HUES48 (cell line): ENCODE measurements around the gene CTSD.

ENCODE experiments used
- H3K27ac ChIP-seq: one replicate; pipeline ENCODE4 v1.7.0; 2013; ENCODE audit warnings: low read depth, low read length, inconsistent platforms
- H3K27me3 ChIP-seq: 2 replicates; pipeline ENCODE4 v1.6.1; 2013; ENCODE audit warnings: mild to moderate bottlenecking, low read length; ENCODE audit not compliant: control insufficient read depth, insufficient read depth
- H3K36me3 ChIP-seq: 2 replicates; pipeline ENCODE4 v1.6.1; 2013; ENCODE audit warnings: low read length; ENCODE audit not compliant: control insufficient read depth, insufficient read depth
- H3K4me1 ChIP-seq: 2 replicates; pipeline ENCODE4 v1.6.1; 2013; ENCODE audit warnings: mild to moderate bottlenecking, low read length; ENCODE audit not compliant: control insufficient read depth, insufficient read depth
- H3K4me3 ChIP-seq: 2 replicates; pipeline ENCODE4 v1.5.1; 2013; ENCODE audit warnings: mild to moderate bottlenecking, low read depth, low read length
- H3K9ac ChIP-seq: 2 replicates; pipeline ENCODE4 v1.6.1; 2013; ENCODE audit warnings: mild to moderate bottlenecking, low read depth, low read length, moderate library complexity
- H3K9me3 ChIP-seq: 2 replicates; pipeline ENCODE4 v1.6.1; 2013; ENCODE audit warnings: low read length; ENCODE audit not compliant: control insufficient read depth, insufficient read depth

Gene CTSD

GRCh38 chr11:1730059-1730629 lies 33.6 kb downstream of the CTSD start:
- Histone ChIP-seq H3K4me1 (no peaks in the 10 kb centered on the region), H3K9me3 (no peaks in the 10 kb centered on the region), H3K27ac (no peak overlapping the region), H3K9ac (no peak overlapping the region), H3K27me3 (no peaks in the 10 kb centered on the region), H3K36me3 (no peaks in the 10 kb centered on the region), H3K4me3 (no peak overlapping the region)

- no peaks in the 10 kb centered on the region for H3K9me3 ChIP-seq
- no peaks in the 10 kb centered on the region for H3K27me3 ChIP-seq
- no peaks in the 10 kb centered on the region for H3K4me1 ChIP-seq
- H3K4me3 ChIP-seq = no peak overlapping the region
- H3K27ac ChIP-seq = no peak overlapping the region
- H3K36me3 ChIP-seq = no peaks in the 10 kb centered on the region
- no peak overlapping the region for H3K9ac ChIP-seq
Measured at GRCh38 chr11:1729692-1730011, 34.1 kb downstream of the CTSD start.

GRCh38 chr11:1728931-1729691 lies 34.6 kb downstream of the CTSD start:
- Histone ChIP-seq H3K4me3 (no peak overlapping the region), H3K9ac (no peak overlapping the region), H3K36me3 (no peaks in the 10 kb centered on the region), H3K27me3 (no peaks in the 10 kb centered on the region), H3K4me1 (no peaks in the 10 kb centered on the region), H3K9me3 (no peaks in the 10 kb centered on the region), H3K27ac (no peak overlapping the region)

DNA sequence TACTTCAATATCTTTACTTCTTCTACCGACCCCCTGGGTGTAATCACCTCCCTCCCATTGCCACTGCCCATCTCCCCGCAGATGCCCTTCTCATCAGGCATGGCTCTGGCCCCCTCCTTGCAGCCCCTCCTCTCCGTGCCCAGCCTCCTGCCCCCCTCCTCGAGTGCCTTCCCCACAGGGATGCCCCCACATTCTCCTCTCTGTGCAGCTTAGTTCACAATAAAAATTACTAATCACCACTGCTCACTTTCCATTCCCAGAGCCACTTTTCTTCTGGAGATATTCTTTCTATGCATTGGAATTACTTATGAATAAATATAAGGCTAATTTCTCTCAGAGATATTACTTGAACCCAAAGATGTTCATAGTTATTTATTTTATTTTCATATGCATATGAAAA lies 35.4 kb downstream of the CTSD start:
- Histone ChIP-seq H3K9ac (no peak overlapping the region), H3K27me3 (no peaks in the 10 kb centered on the region), H3K36me3 (no peaks in the 10 kb centered on the region), H3K4me3 (no peak overlapping the region), H3K27ac (no peak overlapping the region), H3K9me3 (no peaks in the 10 kb centered on the region), H3K4me1 (no peaks in the 10 kb centered on the region)

- Histone ChIP-seq H3K27ac (no peak overlapping the region), H3K36me3 (no peaks in the 10 kb centered on the region)
Measured at GRCh38 chr11:1727861-1728260, 35.9 kb downstream of the CTSD start.

GRCh38 chr11:1727096-1727690 lies 36.5 kb downstream of the CTSD start:
- H3K36me3 ChIP-seq = no peaks in the 10 kb centered on the region
- no peak overlapping the region for H3K4me3 ChIP-seq
- H3K9ac ChIP-seq = no peak overlapping the region
- H3K27ac ChIP-seq = no peak overlapping the region
- H3K9me3 ChIP-seq = no peaks in the 10 kb centered on the region
- H3K27me3 ChIP-seq = no peaks in the 10 kb centered on the region
- no peaks in the 10 kb centered on the region for H3K4me1 ChIP-seq

More at GRCh38 chr11:1727861-1728260, 35.9 kb downstream of the CTSD start:
- Histone ChIP-seq H3K27me3 (no peaks in the 10 kb centered on the region), H3K9me3 (no peaks in the 10 kb centered on the region), H3K9ac (no peak overlapping the region), H3K4me3 (no peak overlapping the region), H3K4me1 (no peaks in the 10 kb centered on the region)

DNA sequence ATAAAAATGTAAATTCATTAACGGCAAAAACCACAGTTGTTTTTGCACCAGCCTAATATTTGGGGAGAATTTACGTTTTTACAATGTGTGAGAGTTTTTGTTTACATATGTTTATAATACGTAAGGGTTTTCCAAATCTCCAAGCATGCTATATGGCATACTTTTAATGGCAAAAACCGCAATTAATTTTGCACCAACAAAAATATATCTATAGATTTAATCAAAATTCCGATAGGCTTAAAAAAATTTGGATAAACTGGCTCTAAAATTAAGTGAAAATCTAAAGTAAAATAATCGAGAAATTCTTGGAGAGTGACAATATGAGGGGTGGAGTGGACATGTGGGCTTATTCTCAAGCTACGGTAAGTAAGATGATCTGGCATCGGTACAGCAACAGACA lies 43.9 kb downstream of the CTSD start:
- Histone ChIP-seq H3K36me3 (no peaks in the 10 kb centered on the region), H3K4me1 (no peaks in the 10 kb centered on the region), H3K9me3 (no peaks in the 10 kb centered on the region), H3K9ac (no peak overlapping the region), H3K4me3 (no peak overlapping the region), H3K27ac (no peak overlapping the region), H3K27me3 (no peaks in the 10 kb centered on the region)

DNA sequence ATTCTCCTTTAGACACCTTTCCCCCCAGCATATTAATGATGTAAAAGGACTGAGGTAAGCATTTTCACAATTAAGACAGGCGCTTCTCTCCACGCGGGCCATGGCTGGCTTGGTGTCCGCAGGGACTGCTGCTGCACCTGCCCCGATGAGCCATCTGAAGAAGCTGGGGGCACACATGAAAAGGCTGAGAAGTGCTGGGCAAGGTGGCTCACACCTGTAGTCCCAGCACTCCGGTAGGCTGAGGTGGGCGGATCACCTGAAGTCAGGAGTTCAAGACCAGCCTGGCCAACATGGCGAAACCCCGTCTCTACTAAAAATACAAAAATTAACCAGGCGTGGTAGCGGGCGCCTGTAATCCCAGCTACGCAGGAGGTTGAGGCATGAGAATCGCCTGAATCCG lies 45.4 kb downstream of the CTSD start:
- H3K27me3 ChIP-seq = no peaks in the 10 kb centered on the region

DNA sequence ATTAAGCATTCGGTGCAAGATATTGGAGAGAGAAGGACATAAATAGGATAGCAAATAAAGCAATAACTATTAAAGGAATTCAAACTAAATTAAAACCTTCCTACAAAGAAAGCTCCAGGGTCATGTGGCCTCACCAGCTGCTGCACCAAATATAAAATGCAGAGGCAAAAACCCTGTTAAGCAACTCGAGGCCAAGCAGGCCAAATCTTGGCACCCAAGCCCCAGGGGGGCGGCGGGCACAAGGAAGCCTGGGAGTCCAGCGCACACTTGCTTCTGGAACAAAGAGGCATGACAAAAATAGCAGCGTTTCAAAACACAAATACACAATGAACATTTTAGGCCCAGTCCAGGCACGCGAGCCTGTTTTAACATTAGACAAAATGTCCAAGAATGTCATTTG lies 46.0 kb downstream of the CTSD start:
- H3K9ac ChIP-seq = no peak overlapping the region
- H3K4me1 ChIP-seq = no peaks in the 10 kb centered on the region
- H3K27me3 ChIP-seq = no peaks in the 10 kb centered on the region
- H3K36me3 ChIP-seq = no peaks in the 10 kb centered on the region
- no peaks in the 10 kb centered on the region for H3K9me3 ChIP-seq
- H3K4me3 ChIP-seq = no peak overlapping the region
- H3K27ac ChIP-seq = no peak overlapping the region

More for the DNA sequence above, 45.4 kb downstream of the CTSD start:
- no peaks in the 10 kb centered on the region for H3K4me1 ChIP-seq
- H3K4me3 ChIP-seq = no peak overlapping the region
- H3K9ac ChIP-seq = no peak overlapping the region
- no peaks in the 10 kb centered on the region for H3K36me3 ChIP-seq
- no peaks in the 10 kb centered on the region for H3K9me3 ChIP-seq
- H3K27ac ChIP-seq = no peak overlapping the region

GRCh38 chr11:1714908-1715885 lies 48.5 kb downstream of the CTSD start:
- Histone ChIP-seq H3K9ac (no peak overlapping the region), H3K4me1 (no peaks in the 10 kb centered on the region), H3K36me3 (no peaks in the 10 kb centered on the region), H3K9me3 (no peaks in the 10 kb centered on the region), H3K4me3 (no peak overlapping the region), H3K27ac (no peak overlapping the region), H3K27me3 (no peaks in the 10 kb centered on the region)
